ENCODE measurements around the gene UBE2Z. TPM values are rescaled to one million over a fixed set of nuclear protein-coding genes. Genes with fewer than 3 reads are reported as not detected.

UBE2Z gene
- polyA plus RNA-seq, 2 of the 4 experiments (the other 2 are of a cell fraction), result 109 to 174 TPM

DNA sequence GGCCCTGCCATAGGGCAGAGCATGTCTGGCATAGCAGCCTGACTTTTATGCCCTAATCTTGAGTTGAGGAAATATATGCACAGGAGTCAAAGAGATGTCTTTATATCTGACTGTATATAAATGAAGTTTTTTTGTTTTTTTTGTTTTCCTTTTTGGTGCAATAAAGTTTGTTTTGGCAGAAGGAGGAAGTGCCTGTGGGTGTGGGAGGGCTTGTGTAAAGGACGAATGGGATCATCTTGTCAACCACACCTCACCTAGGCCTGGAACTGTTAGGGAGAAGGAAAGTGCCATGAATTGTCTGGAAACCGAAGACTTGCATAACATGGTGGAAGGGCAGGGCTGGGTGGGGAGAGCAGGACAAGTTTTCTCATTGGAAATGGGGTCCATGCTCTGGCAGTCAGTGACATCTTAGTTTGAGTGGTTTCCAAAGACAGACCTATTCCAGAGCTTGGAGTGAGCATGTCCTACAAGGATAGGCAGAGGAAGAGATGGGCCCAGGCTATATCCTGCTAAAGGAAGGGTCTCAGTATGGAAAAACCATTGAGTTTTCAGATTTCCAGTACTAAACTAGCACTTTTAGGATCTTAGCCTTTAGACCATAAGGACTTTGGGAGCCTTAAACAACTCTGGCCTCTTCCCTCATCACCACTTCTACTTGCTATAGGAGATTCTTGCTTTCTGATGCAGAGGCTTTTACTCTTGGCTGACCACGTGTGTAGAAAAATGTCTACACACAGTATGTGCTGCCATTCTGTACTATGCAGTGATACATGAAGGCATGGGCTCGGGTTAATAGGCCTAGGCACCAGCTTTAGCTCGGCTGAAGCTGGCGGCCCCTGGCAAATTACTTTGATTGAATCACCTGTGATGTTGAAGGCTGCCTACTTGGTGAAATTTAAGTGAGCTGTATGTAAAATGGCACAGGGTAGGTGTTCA lies 20.9 kb downstream of the UBE2Z start:
- Histone ChIP-seq H3K9me3 (no peaks in the 10 kb centered on the region), H3K4me1 (no peaks in the 10 kb centered on the region), H3K4me3 (no peak overlapping the region), H3K27ac (no peak overlapping the region), H3K4me2 (no peak overlapping the region)
- 89% methylated on average over 6 of the region's 6 CpGs for WGBS (ENCODE audit: missing lambda C conversion rate)
- ChIA-PET CTCF (interaction anchor here (1.0 to 11.9 kb wide), 10 partner anchors 9 to 124 kb away, joined by 3 to 93 read pairs (median 6); partner anchors contain the start of gene SNF8), POLR2A (interaction anchor here (0.6 to 1.3 kb wide), 4 partner anchors 11 to 20 kb away, joined by 3 to 8 read pairs (median 5); partner anchors contain the start of gene SNF8)
- TF ChIP-seq, protein P1, sequence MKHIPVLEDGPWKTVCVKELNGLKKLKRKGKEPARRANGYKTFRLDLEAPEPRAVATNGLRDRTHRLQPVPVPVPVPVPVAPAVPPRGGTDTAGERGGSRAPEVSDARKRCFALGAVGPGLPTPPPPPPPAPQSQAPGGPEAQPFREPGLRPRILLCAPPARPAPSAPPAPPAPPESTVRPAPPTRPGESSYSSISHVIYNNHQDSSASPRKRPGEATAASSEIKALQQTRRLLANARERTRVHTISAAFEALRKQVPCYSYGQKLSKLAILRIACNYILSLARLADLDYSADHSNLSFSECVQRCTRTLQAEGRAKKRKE (CRISPR knock-in tag; IDR thresholded peaks at IDR 0.05; ENCODE audit: low read depth), result no peak
- TF ChIP-seq ZFP36 (IDR thresholded peaks at IDR 0.05; ENCODE audit: borderline replicate concordance, partially characterized antibody) (no peak), KDM5A (IDR thresholded peaks at IDR 0.05) (no peak), POLR2AphosphoS2 (conservative IDR thresholded peaks at IDR 0.05; ENCODE audit: low read length) (peak; percentile 86; the same call in 1 of the 2 replicates), HDAC2 (IDR thresholded peaks at IDR 0.05) (no peak), CBX2 (IDR thresholded peaks at IDR 0.05; ENCODE audit: borderline replicate concordance, low read depth) (no peak), TP53 (CRISPR knock-in tag; IDR thresholded peaks at IDR 0.05) (peak; percentile 62; the same call in 1 of the 2 replicates), HOXA7 (CRISPR knock-in tag; IDR thresholded peaks at IDR 0.05) (peak; percentile 18; the same call in 1 of the 2 replicates)
- TF ChIP-seq, protein P2, sequence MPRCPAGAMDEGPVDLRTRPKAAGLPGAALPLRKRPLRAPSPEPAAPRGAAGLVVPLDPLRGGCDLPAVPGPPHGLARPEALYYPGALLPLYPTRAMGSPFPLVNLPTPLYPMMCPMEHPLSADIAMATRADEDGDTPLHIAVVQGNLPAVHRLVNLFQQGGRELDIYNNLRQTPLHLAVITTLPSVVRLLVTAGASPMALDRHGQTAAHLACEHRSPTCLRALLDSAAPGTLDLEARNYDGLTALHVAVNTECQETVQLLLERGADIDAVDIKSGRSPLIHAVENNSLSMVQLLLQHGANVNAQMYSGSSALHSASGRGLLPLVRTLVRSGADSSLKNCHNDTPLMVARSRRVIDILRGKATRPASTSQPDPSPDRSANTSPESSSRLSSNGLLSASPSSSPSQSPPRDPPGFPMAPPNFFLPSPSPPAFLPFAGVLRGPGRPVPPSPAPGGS (IDR thresholded peaks at IDR 0.05), result no peak
- FAIRE-seq (no peak), DNase-seq (ENCODE audit: low read depth in 1 of 2, low spot score in 1 of 2) (no peak), ATAC-seq (peak in 1 of 2 experiments; percentile 4; a peak in 1 of 6 replicates)

DNA sequence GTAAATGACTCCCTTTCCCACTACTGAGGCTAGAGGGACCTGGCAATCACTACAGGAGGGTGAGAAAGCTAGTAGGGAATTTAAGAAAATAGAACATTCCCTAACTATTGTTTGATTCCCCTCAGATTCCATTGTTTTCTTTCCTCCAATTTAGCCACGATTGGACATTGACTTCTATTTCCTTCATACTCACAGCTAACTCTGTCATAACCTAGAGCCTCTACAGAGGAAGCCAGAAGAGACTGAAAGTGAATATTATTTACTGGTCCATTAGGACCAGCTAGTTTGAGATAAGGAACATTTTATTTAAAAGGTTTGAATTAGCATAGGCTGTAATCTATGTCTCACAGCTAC lies 21.6 kb downstream of the UBE2Z start:
- Histone ChIP-seq H3K27ac (no peak overlapping the region), H3K4me2 (no peak overlapping the region), H3K4me1 (no peaks in the 10 kb centered on the region), H3K9me3 (no peaks in the 10 kb centered on the region), H3K4me3 (no peak overlapping the region)
- POLR2A ChIA-PET, result interaction anchor here (0.6 to 1.3 kb wide), 5 partner anchors 11 to 22 kb away, joined by 3 to 8 read pairs (median 5); partner anchors contain the start of genes SNF8 and UBE2Z
- WGBS (ENCODE audit: missing lambda C conversion rate), result 48% methylated on average over 1 of the region's 1 CpG
- TF ChIP-seq ZFP36 (IDR thresholded peaks at IDR 0.05; ENCODE audit: borderline replicate concordance, partially characterized antibody) (no peak), HOXB13 (CRISPR knock-in tag; IDR thresholded peaks at IDR 0.05; ENCODE audit: low read depth) (no peak), CHD2 (IDR thresholded peaks at IDR 0.05; ENCODE audit: low read length, partially characterized antibody) (no peak), RCOR1 (IDR thresholded peaks at IDR 0.05; ENCODE audit: low read depth, low read length) (no peak), CBX8 (IDR thresholded peaks at IDR 0.05) (no peak), HOXB5 (CRISPR knock-in tag; IDR thresholded peaks at IDR 0.05) (no peak), JUNB (IDR thresholded peaks at IDR 0.05) (no peak), MAFK (IDR thresholded peaks at IDR 0.05; ENCODE audit: partially characterized antibody) (no peak), ESRRA (IDR thresholded peaks at IDR 0.05; ENCODE audit: borderline replicate concordance, low read length) (no peak), NPAS2 (CRISPR knock-in tag; IDR thresholded peaks at IDR 0.05; ENCODE audit: borderline replicate concordance) (no peak), PHF8 (IDR thresholded peaks at IDR 0.05; ENCODE audit: borderline replicate concordance, low read depth) (no peak)
- TF ChIP-seq, protein P3, sequence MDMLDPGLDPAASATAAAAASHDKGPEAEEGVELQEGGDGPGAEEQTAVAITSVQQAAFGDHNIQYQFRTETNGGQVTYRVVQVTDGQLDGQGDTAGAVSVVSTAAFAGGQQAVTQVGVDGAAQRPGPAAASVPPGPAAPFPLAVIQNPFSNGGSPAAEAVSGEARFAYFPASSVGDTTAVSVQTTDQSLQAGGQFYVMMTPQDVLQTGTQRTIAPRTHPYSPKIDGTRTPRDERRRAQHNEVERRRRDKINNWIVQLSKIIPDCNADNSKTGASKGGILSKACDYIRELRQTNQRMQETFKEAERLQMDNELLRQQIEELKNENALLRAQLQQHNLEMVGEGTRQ (IDR thresholded peaks at IDR 0.05), result no peak
- TF ChIP-seq, protein P4, sequence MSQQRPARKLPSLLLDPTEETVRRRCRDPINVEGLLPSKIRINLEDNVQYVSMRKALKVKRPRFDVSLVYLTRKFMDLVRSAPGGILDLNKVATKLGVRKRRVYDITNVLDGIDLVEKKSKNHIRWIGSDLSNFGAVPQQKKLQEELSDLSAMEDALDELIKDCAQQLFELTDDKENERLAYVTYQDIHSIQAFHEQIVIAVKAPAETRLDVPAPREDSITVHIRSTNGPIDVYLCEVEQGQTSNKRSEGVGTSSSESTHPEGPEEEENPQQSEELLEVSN (IDR thresholded peaks at IDR 0.05; ENCODE audit: borderline replicate concordance, low read depth), result no peak
- TF ChIP-seq, protein P5, sequence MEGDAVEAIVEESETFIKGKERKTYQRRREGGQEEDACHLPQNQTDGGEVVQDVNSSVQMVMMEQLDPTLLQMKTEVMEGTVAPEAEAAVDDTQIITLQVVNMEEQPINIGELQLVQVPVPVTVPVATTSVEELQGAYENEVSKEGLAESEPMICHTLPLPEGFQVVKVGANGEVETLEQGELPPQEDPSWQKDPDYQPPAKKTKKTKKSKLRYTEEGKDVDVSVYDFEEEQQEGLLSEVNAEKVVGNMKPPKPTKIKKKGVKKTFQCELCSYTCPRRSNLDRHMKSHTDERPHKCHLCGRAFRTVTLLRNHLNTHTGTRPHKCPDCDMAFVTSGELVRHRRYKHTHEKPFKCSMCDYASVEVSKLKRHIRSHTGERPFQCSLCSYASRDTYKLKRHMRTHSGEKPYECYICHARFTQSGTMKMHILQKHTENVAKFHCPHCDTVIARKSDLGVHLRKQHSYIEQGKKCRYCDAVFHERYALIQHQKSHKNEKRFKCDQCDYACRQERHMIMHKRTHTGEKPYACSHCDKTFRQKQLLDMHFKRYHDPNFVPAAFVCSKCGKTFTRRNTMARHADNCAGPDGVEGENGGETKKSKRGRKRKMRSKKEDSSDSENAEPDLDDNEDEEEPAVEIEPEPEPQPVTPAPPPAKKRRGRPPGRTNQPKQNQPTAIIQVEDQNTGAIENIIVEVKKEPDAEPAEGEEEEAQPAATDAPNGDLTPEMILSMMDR (IDR thresholded peaks at IDR 0.05), result no peak
- TF ChIP-seq, protein P1 (CRISPR knock-in tag; IDR thresholded peaks at IDR 0.05; ENCODE audit: low read depth), result no peak
- no peak for DNase-seq (ENCODE audit: low read depth in 1 of 2, low spot score in 1 of 2)
- CTCF ChIA-PET, result interaction anchor here (1.0 to 11.9 kb wide), 10 partner anchors 9 to 125 kb away, joined by 3 to 93 read pairs (median 6); partner anchors contain the start of gene SNF8
- peak; percentile 36 for FAIRE-seq
- no peak for ATAC-seq
